Loucy (cell line): Measurements from ENCODE around the gene POPDC3.
A peak's percentile ranks its signal among the peaks of the same experiment; 100 is the strongest.

ENCODE experiments used
- H2AFZ ChIP-seq: fragments of 200-600 bp; sonication (generic); 2 replicates; pipeline ENCODE4 v1.6.0; 2016; ENCODE audit warnings: antibody characterized with exemption, mild to moderate bottlenecking, low read length, moderate library complexity
- H3F3A ChIP-seq: fragments of 200-600 bp; 2 replicates; pipeline ENCODE4 v1.6.0; 2016; ENCODE audit warnings: antibody characterized with exemption, low read depth, mild to moderate bottlenecking
- H3K27me3 ChIP-seq: fragments of 200-600 bp; sonication (generic); 2 replicates; pipeline ENCODE4 v1.6.1; 2014; ENCODE audit warnings: low read length, mild to moderate bottlenecking; ENCODE audit not compliant: insufficient read depth, poor library complexity, severe bottlenecking
- H3K36me3 ChIP-seq: fragments of 200-600 bp; sonication (generic); 2 replicates; pipeline ENCODE4 v1.6.1; 2016; ENCODE audit warnings: low read length; ENCODE audit not compliant: insufficient read depth
- H3K4me1 ChIP-seq: fragments of 200-600 bp; sonication (generic); 2 replicates; pipeline ENCODE4 v1.5.1; 2014; ENCODE audit warnings: low read length, mild to moderate bottlenecking; ENCODE audit not compliant: insufficient read depth, poor library complexity, severe bottlenecking
- H3K4me2 ChIP-seq: fragments of 200-600 bp; sonication (generic); 2 replicates; pipeline ENCODE4 v1.6.0; 2014; ENCODE audit warnings: antibody characterized with exemption, low read length, low read depth, mild to moderate bottlenecking; ENCODE audit not compliant: poor library complexity, severe bottlenecking
- H3K4me3 ChIP-seq: fragments of 200-600 bp; sonication (generic); 2 replicates; pipeline ENCODE4 v1.5.1; 2014; ENCODE audit warnings: low read length, mild to moderate bottlenecking, mixed read lengths; ENCODE audit not compliant: poor library complexity, severe bottlenecking
- H3K79me2 ChIP-seq: fragments of 200-600 bp; sonication (generic); 2 replicates; pipeline ENCODE4 v1.6.1; 2014; ENCODE audit warnings: low read length; ENCODE audit not compliant: insufficient read depth
- H3K9ac ChIP-seq: fragments of 200-600 bp; sonication (generic); 2 replicates; pipeline ENCODE4 v1.6.0; 2014; ENCODE audit warnings: mild to moderate bottlenecking, low read depth, low read length, moderate library complexity; ENCODE audit not compliant: poor library complexity, severe bottlenecking
- H3K9me2 ChIP-seq: fragments of 200-600 bp; sonication (generic); replicated peaks from 2 replicates; pipeline ENCODE4 v1.6.1; 2016; ENCODE audit warnings: low read depth, low read length, mixed read lengths
- H3K9me3 ChIP-seq: fragments of 200-600 bp; sonication (generic); 2 replicates; pipeline ENCODE4 v1.6.1; 2014; ENCODE audit warnings: mild to moderate bottlenecking, antibody characterized with exemption, low read length, low read depth; ENCODE audit not compliant: insufficient read depth
- H4K20me1 ChIP-seq: fragments of 200-600 bp; sonication (generic); 2 replicates; pipeline ENCODE4 v1.6.0; 2014; ENCODE audit warnings: antibody characterized with exemption, low read length, mild to moderate bottlenecking; ENCODE audit not compliant: insufficient read depth, poor library complexity, severe bottlenecking
- CTCF ChIP-seq: fragments of 200-600 bp; sonication (generic); conservative IDR thresholded peaks from 2 replicates; pipeline ENCODE4 v1.5.1; 2014; ENCODE audit warnings: mild to moderate bottlenecking, antibody characterized with exemption, low read length
- EZH2phosphoT487 ChIP-seq: fragments of 200-600 bp; IDR thresholded peaks from 2 replicates; pipeline ENCODE4 v1.6.1; 2018; ENCODE audit warnings: antibody characterized with exemption, mild to moderate bottlenecking, moderate library complexity, borderline replicate concordance

POPDC3 gene

DNA sequence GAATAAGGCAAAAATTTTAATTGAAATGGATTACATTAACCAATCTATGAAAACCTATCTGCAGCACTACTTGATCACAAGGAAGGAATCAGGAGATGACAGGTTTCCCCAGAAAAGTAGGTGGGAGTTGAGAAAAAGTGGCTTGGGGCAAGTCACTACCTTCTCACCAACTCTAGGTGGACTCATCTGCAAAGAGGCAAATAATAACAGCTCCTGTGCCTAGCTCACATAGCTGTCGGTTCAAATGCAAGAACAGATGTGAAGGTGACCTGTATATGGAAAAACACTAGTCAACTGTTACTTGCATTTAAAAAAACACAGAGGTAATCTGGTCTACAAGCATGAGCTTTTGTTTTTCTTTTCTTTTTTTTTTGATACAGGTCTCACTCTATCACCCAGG is 67.2 kb downstream of the POPDC3 start:
- no peaks in the 10 kb centered on the region for H3K36me3 ChIP-seq
- no peaks in the 10 kb centered on the region for H3K79me2 ChIP-seq
- H3K4me1 ChIP-seq, result no peaks in the 10 kb centered on the region
- no peak overlapping the region for H3K4me2 ChIP-seq
- H3K9me2 ChIP-seq, result no peaks in the 10 kb centered on the region
- H3K27me3 ChIP-seq, result no peaks in the 10 kb centered on the region
- H3K9ac ChIP-seq, result no peak overlapping the region
- no peaks in the 10 kb centered on the region for H4K20me1 ChIP-seq
- no peaks in the 10 kb centered on the region for H3F3A ChIP-seq
- no peaks in the 10 kb centered on the region for H3K9me3 ChIP-seq
- no peak for TF ChIP-seq EZH2phosphoT487
- peak; percentile 40 for TF ChIP-seq CTCF
- no peak overlapping the region for H3K4me3 ChIP-seq
- H2AFZ ChIP-seq, result no peak overlapping the region

GRCh38 chr6:105111871-105112270 is 67.9 kb downstream of the POPDC3 start:
- TF ChIP-seq EZH2phosphoT487 (no peak), CTCF (no peak)
- Histone ChIP-seq H3K79me2 (no peaks in the 10 kb centered on the region), H3K4me3 (no peak overlapping the region), H3K4me2 (no peak overlapping the region), H3K4me1 (no peaks in the 10 kb centered on the region), H3F3A (no peaks in the 10 kb centered on the region), H3K27me3 (no peaks in the 10 kb centered on the region), H3K9me2 (no peaks in the 10 kb centered on the region), H2AFZ (no peak overlapping the region), H3K36me3 (no peaks in the 10 kb centered on the region), H4K20me1 (no peaks in the 10 kb centered on the region), H3K9me3 (no peaks in the 10 kb centered on the region), H3K9ac (no peak overlapping the region)

DNA sequence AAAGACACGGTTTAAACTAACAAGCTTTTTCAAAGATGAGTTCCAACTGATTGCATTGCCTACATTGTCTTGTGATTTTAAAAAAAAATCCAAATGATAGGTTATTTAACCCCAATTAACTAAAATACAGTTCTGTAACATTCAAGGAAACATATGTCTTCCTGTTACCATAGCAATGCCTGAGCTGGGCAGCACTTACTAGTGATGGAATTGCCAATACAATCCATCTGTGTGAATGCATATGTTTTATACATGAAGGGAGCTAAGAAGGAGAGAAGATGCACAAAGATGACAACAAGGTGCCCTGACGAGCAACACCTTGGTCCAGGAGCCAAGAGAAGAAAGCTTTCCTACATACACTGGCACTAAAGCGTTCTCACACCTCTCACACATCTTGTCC is 68.7 kb downstream of the POPDC3 start:
- Histone ChIP-seq H3K9me3 (no peaks in the 10 kb centered on the region), H3K36me3 (no peaks in the 10 kb centered on the region), H3F3A (no peaks in the 10 kb centered on the region), H2AFZ (no peak overlapping the region), H3K9ac (no peak overlapping the region), H3K79me2 (no peaks in the 10 kb centered on the region), H3K4me2 (no peak overlapping the region), H4K20me1 (no peaks in the 10 kb centered on the region), H3K27me3 (no peaks in the 10 kb centered on the region), H3K4me3 (no peak overlapping the region), H3K9me2 (no peaks in the 10 kb centered on the region), H3K4me1 (no peaks in the 10 kb centered on the region)
- TF ChIP-seq EZH2phosphoT487, result no peak
- no peak for TF ChIP-seq CTCF
